Cerebellar nuclear complex (tissue), 1 donor: ENCODE results near the gene EDA.

Experiments used
- DNase-seq, 2 experiments: peaks; one replicate each; lab custom pipeline; 2025; lab: John Stamatoyannopoulos, UW

EDA gene

DNA sequence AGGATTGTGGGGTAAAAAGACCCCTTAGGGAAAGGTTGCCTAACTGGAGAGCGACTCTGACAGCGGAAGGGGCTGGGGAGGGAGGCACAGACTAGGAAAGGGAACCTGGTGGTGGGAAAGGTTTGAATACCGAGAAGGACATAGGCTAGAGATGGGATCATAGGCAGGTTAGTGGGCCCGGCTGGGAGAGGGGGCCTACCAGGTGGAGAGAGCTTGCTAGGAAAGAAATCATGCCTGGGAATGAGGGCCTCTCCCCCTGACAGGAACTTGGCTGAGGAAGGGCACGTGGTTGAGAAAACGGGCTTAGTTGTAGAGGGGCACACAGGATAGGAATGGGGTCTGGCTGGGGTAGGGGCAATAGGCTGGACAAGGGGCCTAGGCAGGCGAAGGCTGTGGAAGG is 450.7 kb downstream of the EDA start:
- DNase-seq = no peak

DNA sequence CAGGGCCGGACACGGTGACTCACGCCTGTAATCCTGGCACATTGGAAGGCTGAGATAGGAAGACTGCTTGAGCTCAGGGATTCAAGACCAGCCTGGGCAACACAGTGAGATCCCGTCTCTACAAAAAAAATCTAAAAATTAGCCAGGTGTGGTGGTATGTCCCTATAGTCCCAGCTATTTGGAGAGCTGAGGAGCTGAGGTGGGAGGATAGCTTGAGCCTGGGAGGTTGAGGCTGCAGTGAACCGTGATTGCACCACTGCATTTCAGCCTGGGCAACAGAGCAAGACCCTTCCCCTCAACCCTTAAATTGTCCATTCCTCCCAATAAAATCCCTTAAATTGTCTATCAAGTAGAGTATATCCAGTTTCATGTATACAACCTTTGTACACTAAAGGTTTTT is 463.4 kb downstream of the EDA start:
- DNase-seq = no peak

GRCh38 chrX:70079870-70080269 is 464.0 kb downstream of the EDA start:
- DNase-seq = no peak

DNA sequence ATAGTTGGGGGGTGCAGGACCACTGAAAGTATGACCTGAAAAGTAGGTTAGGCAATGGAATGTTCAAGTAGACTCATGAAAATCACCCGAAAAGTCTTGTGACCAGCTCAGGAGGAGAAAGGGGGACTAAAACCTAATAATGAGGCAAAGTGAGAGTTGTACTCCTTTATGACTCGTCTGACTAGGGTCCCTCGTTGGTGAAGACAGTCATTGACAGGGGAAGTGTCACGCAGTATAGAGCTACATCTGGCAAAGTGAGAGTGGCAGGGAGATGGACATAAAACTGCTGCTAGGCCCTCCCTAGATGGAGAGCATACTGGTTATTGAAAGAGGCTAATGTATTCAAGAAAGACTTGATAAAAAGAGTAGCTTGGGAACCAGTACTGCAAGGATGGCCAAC is 466.8 kb downstream of the EDA start:
- DNase-seq = no peak

GRCh38 chrX:70084592-70085240 is 468.8 kb downstream of the EDA start:
- no peak for DNase-seq

DNA sequence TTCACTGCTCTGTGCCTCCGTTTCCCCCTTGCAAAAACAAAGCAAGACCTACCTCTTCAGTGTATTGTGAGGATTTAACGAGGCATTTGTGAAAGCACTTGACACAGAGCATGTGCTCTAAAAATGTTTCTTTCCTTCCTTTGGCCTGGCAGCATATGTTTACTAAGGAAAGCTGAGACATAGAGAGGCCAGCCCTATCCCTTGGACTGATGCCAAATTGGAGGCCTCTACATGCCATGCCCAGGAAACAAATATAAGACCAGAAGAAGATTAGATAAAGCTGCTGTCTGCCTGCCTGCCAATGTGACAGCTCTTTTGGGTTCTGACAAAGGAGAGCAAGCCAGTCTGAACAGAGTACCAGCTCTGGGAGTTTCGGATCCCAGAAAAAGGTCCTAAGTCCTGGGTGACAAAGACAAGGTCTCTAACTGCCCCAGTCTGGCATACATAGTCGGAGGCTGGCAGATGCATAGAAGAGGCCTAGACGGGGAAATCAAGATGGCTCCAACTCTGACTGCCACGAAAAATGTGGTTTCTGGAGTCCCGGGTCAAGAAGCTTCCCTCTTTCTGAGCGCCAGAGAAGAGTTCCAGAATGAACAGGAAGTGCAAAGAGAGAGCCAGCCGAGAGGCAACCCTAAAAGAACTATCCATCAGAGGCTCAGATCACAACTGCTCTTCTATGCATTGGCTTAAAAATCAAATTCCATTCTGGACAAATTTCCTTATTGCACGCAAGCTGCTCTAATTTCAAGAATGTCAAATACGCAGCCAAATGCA is 472.1 kb downstream of the EDA start:
- DNase-seq = no peak

DNA sequence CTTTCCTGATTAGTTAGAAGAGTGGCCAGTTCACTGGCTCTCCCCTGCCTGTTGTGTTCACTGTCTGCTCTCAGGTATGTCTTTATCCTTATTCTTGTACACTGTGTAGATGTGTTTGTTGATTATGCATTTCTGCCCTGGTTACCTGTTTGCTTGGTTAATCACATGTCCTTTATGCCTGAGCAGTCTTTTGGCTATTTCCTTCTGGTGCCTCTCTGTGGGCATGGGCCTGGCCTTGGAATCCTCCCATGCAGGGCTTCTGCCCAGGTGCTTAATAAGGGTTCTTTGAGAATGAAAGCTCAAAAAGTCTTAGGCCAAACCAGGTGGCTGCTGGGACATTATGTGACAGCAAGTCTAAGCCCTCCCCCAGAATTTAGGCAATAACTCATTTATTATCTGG is 472.8 kb downstream of the EDA start:
- DNase-seq = no peak
